Thyroid gland (tissue), 4 donors: ENCODE measurements around the gene ZDHHC3.

Experiments used
- CTCF ChIP-seq, 6 experiments: fragments of 200-600 bp in 3 of 6; fragments of 450-650 bp in 3 of 6; sonication (generic) in 3 of 6; IDR thresholded peaks; one replicate each; pipeline ENCODE4 v1.5.1; 2016 to 2019; ENCODE audit warnings: antibody characterized with exemption in 6 of 6, mild to moderate bottlenecking in 2 of 6, inconsistent platforms in 1 of 6, moderate library complexity in 1 of 6
- POLR2A ChIP-seq, 2 donors: fragments of 450-650 bp; IDR thresholded peaks; one replicate each; pipeline ENCODE4 v1.6.1; 2017; ENCODE audit warnings: antibody characterized with exemption in 2 of 2, mild to moderate bottlenecking in 2 of 2, moderate library complexity in 1 of 2

GRCh38 chr3:44962621-44963393 is 13.2 kb downstream of the ZDHHC3 start:
- no peak for TF ChIP-seq CTCF (IDR thresholded peaks at IDR 0.05)
- no peak for TF ChIP-seq POLR2A (IDR thresholded peaks at IDR 0.05)
